ENCODE measurements around the gene ZBTB11.
"Not testable (repeated sequence)": the region's sequence is repeated elsewhere in the genome, so short reads cannot be mapped to it uniquely, and the experiment has no call there.

The ZBTB11 gene

GRCh38 chr3:101613014-101613413, 63.9 kb downstream of the ZBTB11 start:
- DNase-seq: not testable (repeated sequence)

DNA sequence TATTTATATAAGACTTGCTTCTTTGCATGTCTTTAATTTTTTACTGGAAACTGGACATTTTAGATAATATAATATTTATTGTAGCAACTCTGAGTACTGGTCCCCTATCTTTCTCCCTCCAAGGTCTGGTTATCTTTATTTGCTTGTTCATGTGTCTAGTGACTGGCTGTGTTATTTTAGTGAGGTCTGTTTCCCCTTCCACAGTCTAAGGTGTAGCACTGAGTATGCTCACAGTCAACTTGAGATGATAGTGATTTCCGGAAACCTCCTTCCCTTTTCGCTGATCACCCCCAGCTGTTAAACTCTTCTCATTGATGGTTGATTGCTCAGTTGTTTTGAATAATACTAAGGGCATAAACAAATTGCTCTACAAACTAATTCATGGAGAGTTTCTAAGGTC, 65.9 kb downstream of the ZBTB11 start:
- DNase-seq: no peak

DNA sequence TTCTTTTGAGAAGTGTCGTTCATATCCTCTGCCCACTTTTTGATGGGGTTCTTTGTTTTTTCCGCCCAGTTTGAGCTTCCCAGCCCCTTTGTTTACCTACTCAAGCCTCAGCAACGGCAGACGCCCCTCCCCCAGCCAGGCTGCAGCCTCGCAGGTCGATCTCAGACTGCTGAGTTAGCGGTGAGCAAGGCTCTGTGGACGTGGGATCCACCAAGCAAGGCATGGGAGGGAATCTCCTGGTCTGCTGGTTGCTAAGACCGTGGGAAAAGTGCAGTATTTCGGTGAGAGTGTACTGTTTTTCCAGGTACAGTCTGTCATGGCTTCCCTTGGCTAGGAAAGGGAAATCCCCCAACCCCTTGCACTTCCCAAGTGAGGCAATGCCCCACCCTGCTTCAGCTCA, 71.5 kb downstream of the ZBTB11 start:
- DNase-seq: not testable (repeated sequence)

DNA sequence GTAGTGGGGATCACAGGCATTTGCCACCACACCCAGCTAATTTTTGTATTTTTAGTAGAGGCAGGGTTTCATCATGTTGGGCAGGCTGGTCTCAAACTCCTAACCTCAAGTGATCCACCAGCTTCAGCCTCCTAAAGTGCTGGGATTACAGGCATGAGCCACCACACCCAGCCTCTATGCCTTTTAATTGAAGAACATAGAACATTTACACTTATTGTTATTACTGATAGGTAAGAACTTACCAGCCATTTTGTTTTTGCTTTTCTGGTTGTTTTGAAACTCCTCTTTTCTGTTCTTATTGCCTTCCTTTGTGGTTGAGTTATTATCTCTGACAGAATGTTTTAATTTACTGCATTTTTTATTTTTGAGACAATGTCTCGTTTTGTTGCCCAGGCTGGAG, 73.7 kb downstream of the ZBTB11 start:
- DNase-seq: no peak

DNA sequence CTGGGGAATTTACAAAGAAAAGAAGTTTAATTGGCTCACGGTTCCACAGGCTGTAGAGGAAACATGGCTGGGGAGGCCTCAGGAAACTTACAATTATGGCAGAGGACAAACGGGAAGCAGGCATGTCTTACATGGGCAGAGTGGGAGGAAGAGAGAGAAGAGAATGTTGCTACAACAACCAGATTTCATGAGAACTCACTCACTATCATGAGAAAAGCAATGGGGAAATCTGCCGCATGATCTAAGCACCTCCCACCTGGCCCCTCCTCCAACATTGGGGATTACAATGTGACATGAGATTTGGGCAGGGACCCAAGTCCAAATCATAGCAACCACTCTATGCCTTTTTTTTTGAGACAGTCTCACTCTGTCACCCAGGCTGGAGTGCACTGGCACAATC, 74.2 kb downstream of the ZBTB11 start:
- peak; percentile 32 for DNase-seq

All from inflammatory macrophage treated with lipopolysaccharide for 4 hours (primary cell).